ENCODE data around the gene C19orf38. TPM values are rescaled to one million over a fixed set of nuclear protein-coding genes. Genes with fewer than 3 reads are reported as not detected.
A peak's percentile ranks its signal among the peaks of the same experiment; 100 is the strongest.
"Not testable (repeated sequence)": the region's sequence is repeated elsewhere in the genome, so short reads cannot be mapped to it uniquely, and the experiment has no call there.

The C19orf38 gene
- total and polyA plus RNA-seq, 7 experiments from 2014 or later, result 1.4 to 50.5 (median 2.8) TPM

GRCh38 chr19:10855879-10856522 is 7.8 kb downstream of the C19orf38 start:
- Histone ChIP-seq H3K27ac (ENCODE audit: low read depth, low read length) (no peak overlapping the region), H3K36me3 (ENCODE audit: control insufficient read depth in 2 of 3, insufficient read depth in 3 of 3, low read length in 3 of 3) (no peaks in the 10 kb centered on the region), H3K4me1 (ENCODE audit: control insufficient read depth in 2 of 2, insufficient read depth in 2 of 2, low read length in 2 of 2) (no peaks in the 10 kb centered on the region), H3K9me3 (ENCODE audit: control insufficient read depth in 2 of 3, low read length in 3 of 3) (no peaks in the 10 kb centered on the region), H3K27me3 (ENCODE audit: control insufficient read depth in 2 of 2, insufficient read depth in 2 of 2, low read length in 2 of 2) (no peaks in the 10 kb centered on the region), H3K4me3 (ENCODE audit: low read length) (no peak overlapping the region)
- ChIA-PET POLR2A (no interaction called here), CTCF (interaction anchor here (1.3 kb wide), 1 partner anchor 19 kb away, joined by 4 read pairs; no protein-coding TSS in a partner anchor)
- Mint-ChIP-seq H3K9me3 (no peaks in the 10 kb centered on the region), H3K27me3 (no peaks in the 10 kb centered on the region), H3K36me3 (peaks cover 0 to 4% (median 0%) of the 10 kb centered on the region in 5 donors), H3K4me1 (peaks cover 0 to 8% (median under 1%) of the 10 kb centered on the region in 7 donors), H3K27ac (no peak overlapping the region), H3K4me3 (no peak overlapping the region)
- no peak for DNase-seq
- intact Hi-C loops (cut with micrococcal nuclease), result no loop called here
- ATAC-seq, result peak; percentile 52

- H3K27ac Mint-ChIP-seq; intact Hi-C loops (cut with micrococcal nuclease); DNase-seq; H3K36me3 ChIP-seq (ENCODE audit: control insufficient read depth in 2 of 3, insufficient read depth in 3 of 3, low read length in 3 of 3); ATAC-seq; H3K4me1 ChIP-seq (ENCODE audit: control insufficient read depth in 2 of 2, insufficient read depth in 2 of 2, low read length in 2 of 2); H3K27me3 ChIP-seq (ENCODE audit: control insufficient read depth in 2 of 2, insufficient read depth in 2 of 2, low read length in 2 of 2); H3K4me3 Mint-ChIP-seq; H3K9me3 ChIP-seq (ENCODE audit: control insufficient read depth in 2 of 3, low read length in 3 of 3); CTCF ChIA-PET; POLR2A ChIA-PET; H3K27ac ChIP-seq (ENCODE audit: low read depth, low read length); H3K4me3 ChIP-seq (ENCODE audit: low read length); H3K36me3 Mint-ChIP-seq; H3K9me3 Mint-ChIP-seq; H3K27me3 Mint-ChIP-seq: not testable (repeated sequence)
- H3K4me1 Mint-ChIP-seq, result peaks cover 0 to 10% (median 3%) of the 10 kb centered on the region in 7 donors
Measured at GRCh38 chr19:10856899-10857298, 8.7 kb downstream of the C19orf38 start.

GRCh38 chr19:10858204-10858828 is 10.1 kb downstream of the C19orf38 start:
- Histone ChIP-seq H3K27ac (ENCODE audit: low read depth, low read length) (no peak overlapping the region), H3K4me1 (ENCODE audit: control insufficient read depth in 2 of 2, insufficient read depth in 2 of 2, low read length in 2 of 2) (no peaks in the 10 kb centered on the region), H3K27me3 (ENCODE audit: control insufficient read depth in 2 of 2, insufficient read depth in 2 of 2, low read length in 2 of 2) (no peaks in the 10 kb centered on the region), H3K36me3 (ENCODE audit: control insufficient read depth in 2 of 3, insufficient read depth in 3 of 3, low read length in 3 of 3) (no peaks in the 10 kb centered on the region), H3K9me3 (ENCODE audit: control insufficient read depth in 2 of 3, low read length in 3 of 3) (no peaks in the 10 kb centered on the region), H3K4me3 (ENCODE audit: low read length) (no peak overlapping the region)
- ATAC-seq, result peak; percentile 57
- peaks cover 0 to 7% (median 5%) of the 10 kb centered on the region in 7 donors for H3K4me1 Mint-ChIP-seq
- POLR2A ChIA-PET, result interaction anchor here (1.0 kb wide), 1 partner anchor 141 kb away, joined by 4 read pairs; the partner anchor contains the start of gene DNM2
- DNase-seq, result peak in 2 of 9 donors; percentile 23 to 49
- peaks cover 0 to 2% (median 0%) of the 10 kb centered on the region in 11 donors for H3K9me3 Mint-ChIP-seq
- peaks cover 0 to 3% (median 0%) of the 10 kb centered on the region in 5 donors for H3K36me3 Mint-ChIP-seq
- H3K4me3 Mint-ChIP-seq, result no peak overlapping the region
- H3K27me3 Mint-ChIP-seq, result no peaks in the 10 kb centered on the region
- CTCF ChIA-PET, result no interaction called here
- H3K27ac Mint-ChIP-seq, result no peak overlapping the region
- intact Hi-C loops (cut with micrococcal nuclease), result no loop called here

GRCh38 chr19:10861103-10861651 is 13.0 kb downstream of the C19orf38 start:
- H3K9me3 Mint-ChIP-seq, result peaks cover 0 to 3% (median 0%) of the 10 kb centered on the region in 11 donors
- H3K27me3 Mint-ChIP-seq, result no peaks in the 10 kb centered on the region
- Histone ChIP-seq H3K36me3 (ENCODE audit: control insufficient read depth in 2 of 3, insufficient read depth in 3 of 3, low read length in 3 of 3) (no peaks in the 10 kb centered on the region), H3K9me3 (ENCODE audit: control insufficient read depth in 2 of 3, low read length in 3 of 3) (no peaks in the 10 kb centered on the region), H3K27me3 (ENCODE audit: control insufficient read depth in 2 of 2, insufficient read depth in 2 of 2, low read length in 2 of 2) (no peaks in the 10 kb centered on the region), H3K4me1 (ENCODE audit: control insufficient read depth in 2 of 2, insufficient read depth in 2 of 2, low read length in 2 of 2) (peaks cover 4 to 7% of the 10 kb centered on the region in 2 donors), H3K27ac (ENCODE audit: low read depth, low read length) (no peak overlapping the region), H3K4me3 (ENCODE audit: low read length) (no peak overlapping the region)
- peaks cover 0 to 3% (median 0%) of the 10 kb centered on the region in 5 donors for H3K36me3 Mint-ChIP-seq
- H3K4me3 Mint-ChIP-seq, result no peak overlapping the region
- ChIA-PET CTCF (interaction anchor here (1.7 kb wide), 1 partner anchor 12 kb away, joined by 3 read pairs; no protein-coding TSS in a partner anchor), POLR2A (interaction anchor here (0.6 kb wide), 1 partner anchor 21 kb away, joined by 3 read pairs; no protein-coding TSS in a partner anchor)
- intact Hi-C loops (cut with micrococcal nuclease), result loop anchor here in 1 of 2 donors (5.0 kb wide), 1 partner anchor 379 kb away; no protein-coding TSS in a partner anchor
- peak in 1 of 9 donors; percentile 19 for DNase-seq
- H3K27ac Mint-ChIP-seq, result peak overlapping the region in 1 of 9 donors; percentile 43
- ATAC-seq, result peak; percentile 68
- H3K4me1 Mint-ChIP-seq, result peaks cover 11 to 20% (median 14%) of the 10 kb centered on the region in 7 donors

- DNase-seq (no peak), ATAC-seq (no peak)
- no peaks in the 10 kb centered on the region for H3K27me3 Mint-ChIP-seq
- intact Hi-C loops (cut with micrococcal nuclease), result loop anchor here in 1 of 2 donors (5.0 kb wide), 1 partner anchor 380 kb away; no protein-coding TSS in a partner anchor
- no peaks in the 10 kb centered on the region for H3K27me3 ChIP-seq (ENCODE audit: control insufficient read depth in 2 of 2, insufficient read depth in 2 of 2, low read length in 2 of 2)
- peaks cover 0 to 3% (median 0%) of the 10 kb centered on the region in 11 donors for H3K9me3 Mint-ChIP-seq
- H3K4me1 ChIP-seq (ENCODE audit: control insufficient read depth in 2 of 2, insufficient read depth in 2 of 2, low read length in 2 of 2), result peaks cover 4 to 7% of the 10 kb centered on the region in 2 donors
- no peak overlapping the region for H3K4me3 Mint-ChIP-seq
- no peaks in the 10 kb centered on the region for H3K9me3 ChIP-seq (ENCODE audit: control insufficient read depth in 2 of 3, low read length in 3 of 3)
- no peaks in the 10 kb centered on the region for H3K36me3 ChIP-seq (ENCODE audit: control insufficient read depth in 2 of 3, insufficient read depth in 3 of 3, low read length in 3 of 3)
- ChIA-PET CTCF (interaction anchor here (0.6 to 2.3 kb wide), 3 partner anchors 17 to 113 kb away, joined by 3 to 15 read pairs (median 7); partner anchors contain the start of gene TMED1), POLR2A (interaction anchor here (0.7 kb wide), 1 partner anchor 163 kb away, joined by 4 read pairs; no protein-coding TSS in a partner anchor)
- no peak overlapping the region for H3K27ac ChIP-seq (ENCODE audit: low read depth, low read length)
- no peak overlapping the region for H3K4me3 ChIP-seq (ENCODE audit: low read length)
- peaks cover 0 to 3% (median 0%) of the 10 kb centered on the region in 5 donors for H3K36me3 Mint-ChIP-seq
- peaks cover 11 to 20% (median 15%) of the 10 kb centered on the region in 7 donors for H3K4me1 Mint-ChIP-seq
- peak overlapping the region in 2 of 9 donors; percentile 15 to 59 for H3K27ac Mint-ChIP-seq
Measured at GRCh38 chr19:10862561-10863106, 14.4 kb downstream of the C19orf38 start.

- H3K4me1 Mint-ChIP-seq, result peaks cover 11 to 24% (median 15%) of the 10 kb centered on the region in 7 donors
- DNase-seq (no peak), ATAC-seq (peak; percentile 39)
- peaks cover 0 to 3% (median 0%) of the 10 kb centered on the region in 5 donors for H3K36me3 Mint-ChIP-seq
- Histone ChIP-seq H3K27ac (ENCODE audit: low read depth, low read length) (no peak overlapping the region), H3K4me3 (ENCODE audit: low read length) (no peak overlapping the region), H3K36me3 (ENCODE audit: control insufficient read depth in 2 of 3, insufficient read depth in 3 of 3, low read length in 3 of 3) (no peaks in the 10 kb centered on the region), H3K9me3 (ENCODE audit: control insufficient read depth in 2 of 3, low read length in 3 of 3) (no peaks in the 10 kb centered on the region), H3K27me3 (ENCODE audit: control insufficient read depth in 2 of 2, insufficient read depth in 2 of 2, low read length in 2 of 2) (no peaks in the 10 kb centered on the region), H3K4me1 (ENCODE audit: control insufficient read depth in 2 of 2, insufficient read depth in 2 of 2, low read length in 2 of 2) (peaks cover 4 to 7% of the 10 kb centered on the region in 2 donors)
- H3K9me3 Mint-ChIP-seq, result peaks cover 0 to 3% (median 0%) of the 10 kb centered on the region in 11 donors
- no peaks in the 10 kb centered on the region for H3K27me3 Mint-ChIP-seq
- H3K27ac Mint-ChIP-seq, result peak overlapping the region in 3 of 9 donors; percentile 21 to 59 (median 47)
- POLR2A ChIA-PET, result interaction anchor here (0.7 to 2.3 kb wide), 3 partner anchors 27 to 164 kb away, joined by 4 to 13 read pairs (median 6); partner anchors contain the start of genes DNM2 and TMED1
- intact Hi-C loops (cut with micrococcal nuclease), result loop anchor here in 1 of 2 donors (5.0 kb wide), 1 partner anchor 381 kb away; no protein-coding TSS in a partner anchor
- H3K4me3 Mint-ChIP-seq, result no peak overlapping the region
- CTCF ChIA-PET, result interaction anchor here (0.6 to 3.3 kb wide), 8 partner anchors 9 to 145 kb away, joined by 3 to 39 read pairs (median 6); partner anchors contain the start of genes DNM2 and TMED1
Measured at GRCh38 chr19:10863107-10863717, 15.0 kb downstream of the C19orf38 start.
